HFF-Myc (cell line): Measurements from ENCODE around the gene IGFL4.
"Not testable (repeated sequence)": the region's sequence is repeated elsewhere in the genome, so short reads cannot be mapped to it uniquely, and the experiment has no call there.

ENCODE experiments used
- DNase-seq: peaks from one replicate; pipeline ENCODE4 v3.0.0-alpha.2; 2011; ENCODE audit warnings: low read depth; ENCODE audit errors: extremely low read depth
- H3K4me3 ChIP-seq: replicated peaks from 2 replicates; pipeline ENCODE4 v1.5.1; 2011; ENCODE audit warnings: low read depth, mild to moderate bottlenecking, control low read depth, low read length
- CTCF ChIP-seq: IDR thresholded peaks from 2 replicates; pipeline ENCODE4 v1.5.1; 2012; ENCODE audit warnings: mild to moderate bottlenecking, low read depth, low read length, control low read depth; ENCODE audit errors: missing control alignments

The IGFL4 gene

GRCh38 chr19:46080561-46080960 is 39.8 kb upstream of the IGFL4 start:
- H3K4me3 ChIP-seq = no peak overlapping the region
- no peak for DNase-seq
- TF ChIP-seq CTCF = no peak

- no peak for TF ChIP-seq CTCF
- no peak for DNase-seq
- H3K4me3 ChIP-seq = no peak overlapping the region
These were observed 38.8 kb upstream of the IGFL4 start for GRCh38 chr19:46079576-46079975.

GRCh38 chr19:46078573-46079332 is 38.0 kb upstream of the IGFL4 start:
- DNase-seq, H3K4me3 ChIP-seq: not testable (repeated sequence)
- TF ChIP-seq CTCF = peak; percentile 48

- TF ChIP-seq CTCF = no peak
- no peak overlapping the region for H3K4me3 ChIP-seq
- no peak for DNase-seq
These were observed 37.0 kb upstream of the IGFL4 start for GRCh38 chr19:46077815-46078167.

GRCh38 chr19:46076951-46077814 is 36.4 kb upstream of the IGFL4 start:
- DNase-seq = peak; percentile 63
- H3K4me3 ChIP-seq = no peak overlapping the region
- peak; percentile 99 for TF ChIP-seq CTCF

- no peak for TF ChIP-seq CTCF
- no peak overlapping the region for H3K4me3 ChIP-seq
- no peak for DNase-seq
These were observed 35.5 kb upstream of the IGFL4 start for GRCh38 chr19:46076031-46076880.
